H1 (cell line): ENCODE data around the gene CEP128. TPM values are rescaled to one million over a fixed set of nuclear protein-coding genes. Genes with fewer than 3 reads are reported as not detected.

Experiments
- CTCF ChIA-PET: fragments of 300-600 bp; sonication (Branson Sonifier 250); formaldehyde crosslinking; loops from one replicate; lab custom pipeline; 2021; ENCODE audit not compliant: partially characterized antibody; lab: Charles Lee
- POLR2A ChIA-PET: fragments of 300-600 bp; sonication (Branson Sonifier 250); formaldehyde crosslinking; loops from one replicate; lab custom pipeline; 2021; ENCODE audit warnings: inconsistent platforms; ENCODE audit not compliant: partially characterized antibody; lab: Charles Lee
- DNase-seq, 2 experiments: peaks; one replicate each; pipeline versions ENCODE4 v3.0.0 to v3.0.0-alpha.2; 2010 to 2022; ENCODE audit warnings: low spot score in 2 of 2, low read depth in 1 of 2, mixed read lengths in 1 of 2
- FAIRE-seq: peaks from 2 replicates; lab custom pipeline; 2011; peaks lifted over from hg19 to GRCh38; lab: Jason Lieb, UNC
- H2AFZ ChIP-seq: 2 replicates; pipeline ENCODE4 v1.8.1; 2012; ENCODE audit warnings: low read length, inconsistent platforms
- H2AK5ac ChIP-seq: 2 replicates; pipeline ENCODE4 v1.6.1; 2013; ENCODE audit warnings: low read depth, low read length
- H2BK120ac ChIP-seq: replicated peaks from 2 replicates; pipeline ENCODE3; 2013; ENCODE audit warnings: low read depth, low read length, inconsistent platforms
- H2BK12ac ChIP-seq: 2 replicates; pipeline ENCODE4 v1.6.1; 2013; ENCODE audit warnings: low read depth, low read length
- H2BK15ac ChIP-seq: 2 replicates; pipeline ENCODE4 v1.6.1; 2013; ENCODE audit warnings: low read length
- H2BK20ac ChIP-seq: 2 replicates; pipeline ENCODE4 v1.6.1; 2013; ENCODE audit warnings: low read length
- H2BK5ac ChIP-seq: 2 replicates; pipeline ENCODE4 v1.6.1; 2013; ENCODE audit warnings: low read depth, low read length
- H3K14ac ChIP-seq: 2 replicates; pipeline ENCODE4 v1.6.1; 2013; ENCODE audit warnings: inconsistent platforms; ENCODE audit not compliant: insufficient read length
- H3K18ac ChIP-seq: 2 replicates; pipeline ENCODE4 v1.6.1; 2013; ENCODE audit warnings: low read length; ENCODE audit errors: extremely low read depth
- H3K23ac ChIP-seq: 2 replicates; pipeline ENCODE4 v1.6.1; 2013; ENCODE audit warnings: inconsistent platforms; ENCODE audit not compliant: insufficient read length
- H3K23me2 ChIP-seq: 2 replicates; pipeline ENCODE4 v1.6.1; 2013; ENCODE audit warnings: low read depth, low read length
- H3K27ac ChIP-seq: 2 replicates; pipeline ENCODE4 v1.6.1; 2011; ENCODE audit warnings: low read depth, low read length, inconsistent platforms
- H3K27me3 ChIP-seq, 4 experiments: replicated peaks in 1 of 4; 1 replicate in 1 of 4; 2 replicates in 3 of 4; pipeline versions ENCODE4 v1.6.1 to v1.8.1; 2011 to 2013; ENCODE audit warnings: low read length in 3 of 4, mild to moderate bottlenecking in 3 of 4, inconsistent platforms in 2 of 4, mixed read lengths in 2 of 4, moderate library complexity in 1 of 4; ENCODE audit not compliant: control insufficient read depth in 3 of 4, insufficient read depth in 3 of 4; ENCODE audit errors: extremely low read depth in 1 of 4
- H3K36me3 ChIP-seq, 4 experiments: 2 replicates each; pipeline versions ENCODE4 v1.6.1 to v1.8.1; 2011 to 2013; ENCODE audit warnings: mild to moderate bottlenecking in 4 of 4, low read length in 3 of 4, moderate library complexity in 2 of 4, control low read depth in 1 of 4, inconsistent platforms in 1 of 4; ENCODE audit not compliant: insufficient read depth in 4 of 4, control insufficient read depth in 2 of 4
- H3K4ac ChIP-seq: replicated peaks from 2 replicates; pipeline ENCODE3; 2013; ENCODE audit warnings: low read length, low read depth, mixed read lengths, inconsistent platforms; ENCODE audit not compliant: insufficient read length
- H3K4me1 ChIP-seq, 4 experiments: replicated peaks in 1 of 4; 1 replicate in 1 of 4; 2 replicates in 3 of 4; pipeline versions ENCODE4 v1.6.1 to v1.8.1; 2011 to 2013; ENCODE audit warnings: low read length in 3 of 4, inconsistent platforms in 2 of 4, mixed read lengths in 1 of 4; ENCODE audit not compliant: insufficient read depth in 4 of 4, control insufficient read depth in 3 of 4
- H3K4me2 ChIP-seq, 2 experiments: 2 replicates each; pipeline versions ENCODE4 v1.6.1 to v1.8.1; 2011 to 2013; ENCODE audit warnings: low read depth in 2 of 2, low read length in 2 of 2, control low read depth in 1 of 2, inconsistent platforms in 1 of 2, mild to moderate bottlenecking in 1 of 2; ENCODE audit not compliant: insufficient read depth in 1 of 2
- H3K4me3 ChIP-seq, 4 experiments: fragments of 200-600, 300-600 bp in 1 of 4; sonication (generic), shearing (Covaris generic), sonication (Bioruptor Twin) in 1 of 4; 2 replicates each; pipeline versions ENCODE4 v1.5.1 to v1.8.1; 2011 to 2016; ENCODE audit warnings: low read length in 4 of 4, low read depth in 3 of 4, control low read depth in 2 of 4, inconsistent platforms in 2 of 4, mild to moderate bottlenecking in 2 of 4, mixed read lengths in 1 of 4, moderate library complexity in 1 of 4; ENCODE audit not compliant: insufficient read depth in 2 of 4; ENCODE audit errors: extremely low read depth in 1 of 4
- H3K56ac ChIP-seq: replicated peaks from 2 replicates; pipeline ENCODE3; 2013; ENCODE audit warnings: low read depth, mild to moderate bottlenecking, mixed read lengths, low read length, inconsistent platforms; ENCODE audit not compliant: insufficient read length
- H3K79me1 ChIP-seq: 2 replicates; pipeline ENCODE4 v1.6.1; 2013; ENCODE audit warnings: low read depth, low read length, control low read depth
- H3K79me2 ChIP-seq, 2 experiments: 2 replicates each; pipeline versions ENCODE4 v1.6.1 to v1.8.1; 2012 to 2013; ENCODE audit warnings: low read length in 2 of 2, mild to moderate bottlenecking in 2 of 2, inconsistent platforms in 1 of 2; ENCODE audit not compliant: insufficient read depth in 2 of 2, control insufficient read depth in 1 of 2
- H3K9ac ChIP-seq, 4 experiments: replicated peaks in 1 of 4; 1 replicate in 1 of 4; 2 replicates in 3 of 4; pipeline versions ENCODE4 v1.6.1 to v1.8.1; 2011 to 2013; ENCODE audit warnings: low read depth in 3 of 4, low read length in 3 of 4, control low read depth in 2 of 4, mild to moderate bottlenecking in 2 of 4, moderate library complexity in 2 of 4, inconsistent platforms in 1 of 4; ENCODE audit errors: extremely low read depth in 1 of 4
- H3K9me3 ChIP-seq, 2 experiments: 2 replicates each; pipeline versions ENCODE4 v1.6.1 to v1.8.1; 2012 to 2013; ENCODE audit warnings: mild to moderate bottlenecking in 2 of 2, moderate library complexity in 2 of 2, control low read depth in 1 of 2, inconsistent platforms in 1 of 2, low read depth in 1 of 2, low read length in 1 of 2, mixed read lengths in 1 of 2; ENCODE audit not compliant: insufficient read depth in 2 of 2
- H4K20me1 ChIP-seq, 2 experiments: replicated peaks in 1 of 2; 2 replicates each; pipeline versions ENCODE3 to v1.8.1; 2011 to 2013; ENCODE audit warnings: inconsistent platforms in 2 of 2, low read length in 2 of 2, mild to moderate bottlenecking in 1 of 2; ENCODE audit not compliant: insufficient read depth in 2 of 2, control insufficient read depth in 1 of 2
- H4K5ac ChIP-seq: 2 replicates; pipeline ENCODE4 v1.6.1; 2013; ENCODE audit warnings: low read length, low read depth, mixed read lengths, inconsistent platforms; ENCODE audit not compliant: insufficient read length
- H4K8ac ChIP-seq: 2 replicates; pipeline ENCODE4 v1.8.0; 2013; ENCODE audit warnings: mild to moderate bottlenecking, moderate library complexity, low read length, inconsistent platforms; ENCODE audit not compliant: insufficient read depth; ENCODE audit errors: extremely low read depth
- H4K91ac ChIP-seq: replicated peaks from 2 replicates; pipeline ENCODE3; 2013; ENCODE audit warnings: low read length, mixed read lengths, inconsistent platforms; ENCODE audit not compliant: insufficient read length
- BCL11A ChIP-seq, 2 experiments: IDR thresholded peaks; one replicate each; pipeline ENCODE4 v1.6.1; 2011; ENCODE audit warnings: low read depth in 2 of 2, low read length in 2 of 2, mild to moderate bottlenecking in 2 of 2
- EGR1 ChIP-seq: IDR thresholded peaks from 2 replicates; pipeline ENCODE4 v1.6.1; 2011; ENCODE audit warnings: low read depth, low read length, borderline replicate concordance
- FOSL1 ChIP-seq: IDR thresholded peaks from 2 replicates; pipeline ENCODE4 v1.6.1; 2011; ENCODE audit warnings: mild to moderate bottlenecking, low read depth, low read length, moderate library complexity; ENCODE audit not compliant: insufficient read depth
- GABPA ChIP-seq: IDR thresholded peaks from 2 replicates; pipeline ENCODE4 v1.6.1; 2011; ENCODE audit warnings: mild to moderate bottlenecking, low read length, moderate library complexity, borderline replicate concordance; ENCODE audit not compliant: insufficient read depth
- GTF2F1 ChIP-seq: IDR thresholded peaks from 2 replicates; pipeline ENCODE4 v1.6.1; 2012; ENCODE audit warnings: low read depth, low read length, improper control_type of control experiment, borderline replicate concordance
- JUND ChIP-seq: IDR thresholded peaks from 2 replicates; pipeline ENCODE4 v1.6.1; 2011; ENCODE audit warnings: mild to moderate bottlenecking, improper control_type of control experiment, low read length
- POU5F1 ChIP-seq: IDR thresholded peaks from 2 replicates; pipeline ENCODE4 v1.6.1; 2011; ENCODE audit warnings: low read depth, mild to moderate bottlenecking, low read length, moderate library complexity
- RBBP5 ChIP-seq: IDR thresholded peaks from 2 replicates; pipeline ENCODE4 v1.7.1; 2012; ENCODE audit warnings: low read depth, mild to moderate bottlenecking, inconsistent platforms, low read length, moderate library complexity, borderline replicate concordance
- SIRT6 ChIP-seq: IDR thresholded peaks from one replicate; pipeline ENCODE4 v1.7.1; 2012; ENCODE audit warnings: low read length, inconsistent platforms
- ZNF274 ChIP-seq: IDR thresholded peaks from 2 replicates; pipeline ENCODE4 v1.7.0; 2012; ENCODE audit warnings: low read length, borderline replicate concordance; ENCODE audit errors: extremely low read depth
- WGBS, 2 experiments: shearing (Covaris generic) in 1 of 2; methylation state at CpG; one replicate each; pipeline versions ENCODE4 v1.1.6 to v1.1.7; 2013 to 2015; ENCODE audit warnings: low lambda C conversion rate in 2 of 2, mixed read lengths in 2 of 2, inconsistent platforms in 1 of 2, low coverage in 1 of 2, missing lambda C conversion rate in 1 of 2; ENCODE audit not compliant: insufficient replicate concordance in 2 of 2, insufficient coverage in 1 of 2, insufficient read length in 1 of 2; ENCODE audit errors: extremely low coverage in 1 of 2, missing lambda C conversion rate in 1 of 2; 5-methylcytosine and 5-hydroxymethylcytosine counted together
- polyA plus RNA-seq, 7 experiments: library from polyadenylated mRNA; depleted of rRNA in 3 of 7; stranded (reverse) in 5 of 7; unstranded in 2 of 7; fragments of >200 nt in 5 of 7; fragments of 200-250 nt in 2 of 7; gene quantifications; 1 replicate in 5 of 7; 2 replicates in 1 of 7; 4 replicates in 1 of 7; pipeline versions ENCODE4 v1.2.1 to v1.2.3, GENCODE V29; 2011 to 2013; ENCODE audit warnings: missing spikeins in 2 of 7, mixed read lengths in 2 of 7
- total RNA-seq: library from RNA; stranded (reverse); fragmentation: NEBNext Ultra II Directional; extraction: Animal tissue kit (Norgen Biotek cat#: 25700); gene quantifications from 2 replicates; pipeline ENCODE4 v1.2.1, GENCODE V29; 2021

CEP128 gene
- total and polyA plus RNA-seq, 2 of the 8 experiments (the other 6 are each of a cell fraction or from before 2014, with no cell fraction given), result 1.9 to 17.0 TPM

- 98% methylated on average over 6 of the region's 6 CpGs; no CpG with 5 or more reads in 1 of the 2 experiments for WGBS, 2 experiments
- Histone ChIP-seq H3K4me3 (no peak overlapping the region), H3K4me2 (no peak overlapping the region), H3K9me3 (no peaks in the 10 kb centered on the region), H4K20me1 (no peaks in the 10 kb centered on the region), H2BK5ac (no peak overlapping the region), H2BK120ac (no peak overlapping the region), H4K5ac (no peak overlapping the region), H3K27ac (no peak overlapping the region), H3K23ac (no peak overlapping the region), H2BK20ac (no peak overlapping the region), H3K9ac (no peak overlapping the region), H2BK15ac (no peak overlapping the region), H3K79me2 (no peaks in the 10 kb centered on the region), H3K56ac (no peak overlapping the region), H3K79me1 (no peaks in the 10 kb centered on the region), H3K36me3 (no peaks in the 10 kb centered on the region), H3K23me2 (no peaks in the 10 kb centered on the region), H3K18ac (no peak overlapping the region), H2AFZ (no peak overlapping the region), H3K4me1 (no peaks in the 10 kb centered on the region), H3K4ac (no peak overlapping the region), H2AK5ac (no peak overlapping the region), H3K14ac (no peak overlapping the region), H4K91ac (no peak overlapping the region), H2BK12ac (no peak overlapping the region), H3K27me3 (no peaks in the 10 kb centered on the region), H4K8ac (no peak overlapping the region)
- ChIA-PET CTCF (interaction anchor here (0.9 kb wide), 1 partner anchor 700 kb away, joined by 3 read pairs; no protein-coding TSS in a partner anchor), POLR2A (no interaction called here)
- DNase-seq (no peak), FAIRE-seq (no peak)
- TF ChIP-seq RBBP5 (no peak), ZNF274 (no peak), EGR1 (no peak), POU5F1 (no peak), JUND (no peak), GTF2F1 (no peak), GABPA (no peak), FOSL1 (no peak), SIRT6 (no peak), BCL11A (IDR thresholded peaks at IDR 0.05; ENCODE audit: low read depth in 2 of 2, low read length in 2 of 2) (no peak)
These were observed 176.5 kb downstream of the CEP128 start for GRCh38 chr14:80764921-80765507.
